WI38 (cell line): ENCODE data around the gene SLC12A5.

Experiments used
- H3K4me3 ChIP-seq: 2 replicates; pipeline ENCODE4 v1.5.1; 2011; ENCODE audit warnings: low read depth, mild to moderate bottlenecking, control low read depth, low read length
- TF ChIP-seq, protein P1 (sequence below): IDR thresholded peaks from 2 replicates; pipeline ENCODE4 v1.5.1; 2012; ENCODE audit warnings: low read depth, mild to moderate bottlenecking, control low read depth, low read length

Gene SLC12A5

GRCh38 chr20:46000262-46000996 is 28.6 kb upstream of the SLC12A5 start:
- H3K4me3 ChIP-seq = no peak overlapping the region
- TF ChIP-seq, protein P1, sequence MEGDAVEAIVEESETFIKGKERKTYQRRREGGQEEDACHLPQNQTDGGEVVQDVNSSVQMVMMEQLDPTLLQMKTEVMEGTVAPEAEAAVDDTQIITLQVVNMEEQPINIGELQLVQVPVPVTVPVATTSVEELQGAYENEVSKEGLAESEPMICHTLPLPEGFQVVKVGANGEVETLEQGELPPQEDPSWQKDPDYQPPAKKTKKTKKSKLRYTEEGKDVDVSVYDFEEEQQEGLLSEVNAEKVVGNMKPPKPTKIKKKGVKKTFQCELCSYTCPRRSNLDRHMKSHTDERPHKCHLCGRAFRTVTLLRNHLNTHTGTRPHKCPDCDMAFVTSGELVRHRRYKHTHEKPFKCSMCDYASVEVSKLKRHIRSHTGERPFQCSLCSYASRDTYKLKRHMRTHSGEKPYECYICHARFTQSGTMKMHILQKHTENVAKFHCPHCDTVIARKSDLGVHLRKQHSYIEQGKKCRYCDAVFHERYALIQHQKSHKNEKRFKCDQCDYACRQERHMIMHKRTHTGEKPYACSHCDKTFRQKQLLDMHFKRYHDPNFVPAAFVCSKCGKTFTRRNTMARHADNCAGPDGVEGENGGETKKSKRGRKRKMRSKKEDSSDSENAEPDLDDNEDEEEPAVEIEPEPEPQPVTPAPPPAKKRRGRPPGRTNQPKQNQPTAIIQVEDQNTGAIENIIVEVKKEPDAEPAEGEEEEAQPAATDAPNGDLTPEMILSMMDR = no peak

DNA sequence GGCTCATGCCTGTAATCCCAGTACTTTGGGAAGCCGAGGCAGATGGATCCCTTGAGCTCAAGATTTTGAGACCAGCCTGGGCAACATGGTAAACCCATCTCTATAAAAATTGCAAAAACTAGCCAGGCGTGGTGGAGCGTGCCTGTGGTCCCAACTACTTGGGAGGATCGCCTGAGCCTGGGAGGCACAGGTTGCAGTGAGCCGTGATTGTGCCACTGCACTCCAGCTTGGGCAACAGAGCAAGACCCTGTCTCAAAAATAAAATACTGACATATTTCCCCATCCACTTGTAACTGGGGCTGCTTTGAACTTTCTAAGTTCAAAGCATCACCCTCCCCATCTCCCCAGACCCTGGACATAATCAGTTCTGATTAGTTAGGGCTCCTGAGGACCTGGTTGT is 27.5 kb upstream of the SLC12A5 start:
- TF ChIP-seq, protein P1 = no peak
- no peak overlapping the region for H3K4me3 ChIP-seq

- TF ChIP-seq, protein P1 = no peak
- no peak overlapping the region for H3K4me3 ChIP-seq
Observed at GRCh38 chr20:46002008-46002407, 27.0 kb upstream of the SLC12A5 start.

- H3K4me3 ChIP-seq = no peak overlapping the region
- TF ChIP-seq, protein P1 = no peak
Observed at GRCh38 chr20:46004187-46004586, 24.8 kb upstream of the SLC12A5 start.

DNA sequence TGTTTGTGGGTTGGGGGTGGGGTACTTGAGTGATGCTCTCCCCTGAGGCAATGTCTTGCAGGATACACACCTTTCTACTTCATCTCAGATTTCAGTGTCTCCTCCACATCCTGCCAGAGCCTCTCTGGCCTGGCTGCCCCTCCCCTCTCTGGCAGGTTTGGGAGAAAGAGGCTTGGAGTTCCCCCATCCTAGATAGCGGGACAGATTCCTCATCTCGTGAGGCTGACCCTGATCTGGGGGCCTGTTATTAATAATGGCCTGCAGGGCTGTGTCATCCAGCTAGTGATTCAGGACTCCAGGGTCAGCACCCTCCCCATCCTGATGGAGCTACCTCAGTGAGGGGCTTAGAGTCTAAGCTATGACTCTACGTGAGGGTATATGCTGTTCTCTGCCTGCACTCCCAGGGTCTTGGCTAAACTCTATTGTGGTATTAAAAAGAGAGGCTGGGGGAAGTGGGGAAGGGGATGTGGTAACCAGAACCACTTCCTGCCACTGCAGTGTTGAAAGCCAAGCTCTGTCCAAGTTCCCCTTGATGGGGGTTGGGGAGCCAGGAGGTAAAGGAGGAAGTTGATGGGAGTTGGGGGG is 24.0 kb upstream of the SLC12A5 start:
- H3K4me3 ChIP-seq = no peak overlapping the region
- TF ChIP-seq, protein P1 = no peak

- TF ChIP-seq, protein P1 = no peak
- H3K4me3 ChIP-seq = no peak overlapping the region
Observed at GRCh38 chr20:46006022-46006705, 22.9 kb upstream of the SLC12A5 start.

DNA sequence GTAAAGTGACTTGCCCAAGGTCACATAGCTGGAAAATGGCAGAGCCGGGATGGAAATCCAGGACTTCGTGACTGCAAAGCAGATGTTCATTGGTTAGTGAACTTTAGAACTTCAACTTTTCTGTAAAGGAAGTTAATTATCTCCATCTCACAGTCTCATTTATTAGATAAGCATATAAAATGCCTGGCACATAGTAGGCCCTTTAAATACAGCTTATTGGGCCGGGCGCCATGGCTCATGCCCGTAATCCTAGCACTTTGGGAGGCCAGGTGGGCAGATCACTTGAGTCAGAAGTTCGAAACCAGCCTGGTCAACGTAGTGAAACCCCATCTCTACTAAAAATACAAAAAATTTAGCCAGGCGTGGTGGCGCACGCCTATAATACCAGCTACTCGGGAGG is 22.1 kb upstream of the SLC12A5 start:
- TF ChIP-seq, protein P1 = no peak
- no peak overlapping the region for H3K4me3 ChIP-seq
